HepG2 (cell line): ENCODE data around the gene MTSS2. TPM values are rescaled to one million over a fixed set of nuclear protein-coding genes. Genes with fewer than 3 reads are reported as not detected.

Experiments used
- CREM ChIP-seq, 2 experiments: sonication (generic) in 1 of 2; formaldehyde crosslinking in 1 of 2; IDR thresholded peaks; 2 replicates each; pipeline versions ENCODE4 v1.4.0 to v1.6.1; 2016 to 2020; ENCODE audit warnings: antibody characterized with exemption in 1 of 2, mild to moderate bottlenecking in 1 of 2, missing genetic modification reagents in 1 of 2
- DMTF1 ChIP-seq: sonication (generic); formaldehyde crosslinking; IDR thresholded peaks from 2 replicates; pipeline ENCODE4 v1.4.0; 2020; ENCODE audit warnings: mild to moderate bottlenecking, missing genetic modification reagents
- GTF2F1 ChIP-seq: fragments of 150-350 bp; IDR thresholded peaks from 2 replicates; pipeline ENCODE4 v1.6.1; 2014; ENCODE audit warnings: low read length
- GTF3A ChIP-seq: sonication (generic); formaldehyde crosslinking; conservative IDR thresholded peaks from 2 replicates; pipeline ENCODE4 v1.4.0; 2020; ENCODE audit warnings: mild to moderate bottlenecking, missing genetic modification reagents
- HNRNPL ChIP-seq: fragments of 200-400 bp; formaldehyde crosslinking; IDR thresholded peaks from 2 replicates; pipeline ENCODE4 v1.6.1; 2017; ENCODE audit warnings: mild to moderate bottlenecking, low read depth, low read length
- MEIS2 ChIP-seq: sonication (generic); formaldehyde crosslinking; IDR thresholded peaks from 2 replicates; pipeline ENCODE4 v1.9.0; 2021; ENCODE audit warnings: mild to moderate bottlenecking, missing genetic modification reagents
- MIER3 ChIP-seq: IDR thresholded peaks from 2 replicates; pipeline ENCODE4 v1.6.1; 2016; ENCODE audit warnings: missing compliant biosample characterization, borderline replicate concordance
- MTA1 ChIP-seq: sonication (generic); formaldehyde crosslinking; IDR thresholded peaks from 2 replicates; pipeline ENCODE4 v1.4.0; 2020; ENCODE audit warnings: missing genetic modification reagents, mild to moderate bottlenecking, borderline replicate concordance
- NFE2 ChIP-seq: sonication (generic); formaldehyde crosslinking; IDR thresholded peaks from 2 replicates; pipeline ENCODE4 v1.4.0; 2020; ENCODE audit warnings: missing genetic modification reagents
- SRSF9 ChIP-seq: fragments of 200-400 bp; formaldehyde crosslinking; IDR thresholded peaks from 2 replicates; pipeline ENCODE4 v1.6.1; 2018; ENCODE audit warnings: borderline replicate concordance, mild to moderate bottlenecking, low read depth, low read length; ENCODE audit not compliant: insufficient read depth, poor library complexity, severe bottlenecking
- TBX2 ChIP-seq: sonication (generic); formaldehyde crosslinking; IDR thresholded peaks from 2 replicates; pipeline ENCODE4 v1.5.0; 2020; ENCODE audit warnings: missing genetic modification reagents, mild to moderate bottlenecking, borderline replicate concordance
- ZBTB4 ChIP-seq: sonication (generic); formaldehyde crosslinking; IDR thresholded peaks from 2 replicates; pipeline ENCODE4 v1.4.0; 2020; ENCODE audit warnings: missing genetic modification reagents, mild to moderate bottlenecking, borderline replicate concordance
- ZNF18 ChIP-seq: sonication (generic); formaldehyde crosslinking; IDR thresholded peaks from 2 replicates; pipeline ENCODE4 v1.8.0; 2022; ENCODE audit warnings: mild to moderate bottlenecking, missing genetic modification reagents; ENCODE audit not compliant: insufficient replicate concordance
- ZNF33B ChIP-seq: sonication (generic); formaldehyde crosslinking; IDR thresholded peaks from 2 replicates; pipeline ENCODE4 v1.5.1; 2020; ENCODE audit warnings: mild to moderate bottlenecking, missing genetic modification reagents
- ZNF550 ChIP-seq: sonication (generic); formaldehyde crosslinking; IDR thresholded peaks from 2 replicates; pipeline ENCODE4 v1.4.0; 2020; ENCODE audit warnings: mild to moderate bottlenecking, missing genetic modification reagents, borderline replicate concordance
- ZNF607 ChIP-seq: sonication (generic); formaldehyde crosslinking; IDR thresholded peaks from 2 replicates; pipeline ENCODE4 v1.5.1; 2020; ENCODE audit warnings: missing genetic modification reagents, mild to moderate bottlenecking, borderline replicate concordance
- ZNF790 ChIP-seq: sonication (generic); formaldehyde crosslinking; IDR thresholded peaks from 2 replicates; pipeline ENCODE4 v1.8.0; 2022; ENCODE audit warnings: missing genetic modification reagents, mild to moderate bottlenecking, borderline replicate concordance
- ZSCAN20 ChIP-seq: sonication (generic); formaldehyde crosslinking; IDR thresholded peaks from 2 replicates; pipeline ENCODE4 v1.4.0; 2020; ENCODE audit warnings: missing genetic modification reagents, mild to moderate bottlenecking, borderline replicate concordance
- polyA plus RNA-seq, 8 experiments: library from polyadenylated mRNA; depleted of rRNA in 3 of 8; stranded (reverse) in 7 of 8; unstranded in 1 of 8; fragments of >200 nt; fragmentation: Illumina TruSeq in 4 of 8; extraction: Trizol in 4 of 8; gene quantifications; 2 replicates each; pipeline versions ENCODE4 v1.2.1 to v1.2.3, GENCODE V29; 2011 to 2016; ENCODE audit warnings: low read depth in 4 of 8, missing spikeins in 1 of 8, mixed read lengths in 1 of 8; ENCODE audit not compliant: insufficient read depth in 1 of 8
- total RNA-seq, 5 experiments: library from RNA; depleted of rRNA; stranded (reverse); fragments of >200 nt; fragmentation: Illumina TruSeq; extraction: Trizol; gene quantifications; 2 replicates each; pipeline ENCODE4 v1.2.3, GENCODE V29; 2016; ENCODE audit warnings: low read depth in 1 of 5
- TF ChIP-seq, protein P1 (sequence below): sonication (generic); formaldehyde crosslinking; IDR thresholded peaks from 2 replicates; pipeline ENCODE4 v1.8.0; 2023; ENCODE audit warnings: mild to moderate bottlenecking, missing genetic modification reagents

Gene MTSS2
- total and polyA plus RNA-seq, 2 of the 13 experiments (the other 11 are each of a cell fraction or from before 2014, with no cell fraction given): 132 to 242 TPM

- TF ChIP-seq CREM (IDR thresholded peaks at IDR 0.05) (no peak), CREM (CRISPR knock-in tag; IDR thresholded peaks at IDR 0.05) (no peak), ZBTB4 (CRISPR knock-in tag) (0 out of 2 replicates have a peak, but pooled peaks have one; percentile 41), HNRNPL (peak; percentile 72), GTF2F1 (no peak), ZSCAN20 (CRISPR knock-in tag) (no peak), TBX2 (CRISPR knock-in tag) (no peak), GTF3A (no peak), ZNF18 (no peak), SRSF9 (no peak), MIER3 (CRISPR knock-in tag) (no peak), ZNF550 (CRISPR knock-in tag) (no peak), NFE2 (CRISPR knock-in tag) (no peak), DMTF1 (no peak), MTA1 (no peak), ZNF790 (no peak), ZNF607 (no peak), ZNF33B (CRISPR knock-in tag) (no peak), MEIS2 (CRISPR knock-in tag) (no peak)
- TF ChIP-seq, protein P1, sequence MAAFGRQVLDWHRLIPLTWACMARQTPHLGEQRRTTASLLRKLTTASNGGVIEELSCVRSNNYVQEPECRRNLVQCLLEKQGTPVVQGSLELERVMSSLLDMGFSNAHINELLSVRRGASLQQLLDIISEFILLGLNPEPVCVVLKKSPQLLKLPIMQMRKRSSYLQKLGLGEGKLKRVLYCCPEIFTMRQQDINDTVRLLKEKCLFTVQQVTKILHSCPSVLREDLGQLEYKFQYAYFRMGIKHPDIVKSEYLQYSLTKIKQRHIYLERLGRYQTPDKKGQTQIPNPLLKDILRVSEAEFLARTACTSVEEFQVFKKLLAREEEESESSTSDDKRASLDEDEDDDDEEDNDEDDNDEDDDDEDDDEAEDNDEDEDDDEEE (CRISPR knock-in tag): no peak
These were observed 5.6 kb upstream of the MTSS2 start (continued) for GRCh38 chr16:70691223-70692129.
